ENCODE results near the gene KMT5B. TPM values are rescaled to one million over a fixed set of nuclear protein-coding genes. Genes with fewer than 3 reads are reported as not detected.
"Not testable (repeated sequence)": the region's sequence is repeated elsewhere in the genome, so short reads cannot be mapped to it uniquely, and the experiment has no call there.

KMT5B gene
- total RNA-seq, 2 donors from 2014 or later = 20.2 to 20.5 TPM

- no peak for TF ChIP-seq CTCF (IDR thresholded peaks at IDR 0.05)
Observed at GRCh38 chr11:68254421-68254820, 41.3 kb upstream of the KMT5B start.

GRCh38 chr11:68251765-68252164 is 38.7 kb upstream of the KMT5B start:
- peaks cover 0 to 3% of the 10 kb centered on the region in 2 donors for H3K4me1 ChIP-seq
- no peak overlapping the region for H3K4me3 ChIP-seq
- DNase-seq (ENCODE audit: low spot score) = no peak
- H3K36me3 ChIP-seq = no peaks in the 10 kb centered on the region
- no peaks in the 10 kb centered on the region for H3K9me3 ChIP-seq
- no peak overlapping the region for H3K27ac ChIP-seq
- TF ChIP-seq CTCF (IDR thresholded peaks at IDR 0.05) = no peak
- H3K27me3 ChIP-seq = no peaks in the 10 kb centered on the region

More at GRCh38 chr11:68254421-68254820, 41.3 kb upstream of the KMT5B start:
- no peaks in the 10 kb centered on the region for H3K36me3 ChIP-seq
- H3K27ac ChIP-seq = no peak overlapping the region
- H3K4me3 ChIP-seq = no peak overlapping the region
- H3K9me3 ChIP-seq = no peaks in the 10 kb centered on the region
- no peaks in the 10 kb centered on the region for H3K27me3 ChIP-seq
- H3K4me1 ChIP-seq = peaks cover 0 to 13% of the 10 kb centered on the region in 2 donors
- DNase-seq (ENCODE audit: low spot score) = no peak

GRCh38 chr11:68244912-68245311 is 31.8 kb upstream of the KMT5B start:
- H3K27ac ChIP-seq; H3K27me3 ChIP-seq; H3K4me1 ChIP-seq; H3K4me3 ChIP-seq; H3K36me3 ChIP-seq; H3K9me3 ChIP-seq; DNase-seq (ENCODE audit: low spot score): not testable (repeated sequence)

- not testable (repeated sequence) for H3K4me3 ChIP-seq; DNase-seq (ENCODE audit: low spot score)
Observed at GRCh38 chr11:68243847-68244246, 30.8 kb upstream of the KMT5B start.

GRCh38 chr11:68242616-68243015 is 29.5 kb upstream of the KMT5B start:
- Histone ChIP-seq H3K27ac (no peak overlapping the region), H3K9me3 (peaks cover 0 to 8% of the 10 kb centered on the region in 2 donors), H3K36me3 (no peaks in the 10 kb centered on the region), H3K27me3 (no peaks in the 10 kb centered on the region), H3K4me1 (no peaks in the 10 kb centered on the region), H3K4me3 (no peak overlapping the region)
- no peak for DNase-seq (ENCODE audit: low spot score)
- TF ChIP-seq CTCF (IDR thresholded peaks at IDR 0.05) = no peak

More at GRCh38 chr11:68243847-68244246, 30.8 kb upstream of the KMT5B start:
- not testable (repeated sequence) for H3K27ac ChIP-seq, H3K4me1 ChIP-seq, H3K27me3 ChIP-seq, H3K36me3 ChIP-seq, H3K9me3 ChIP-seq

- no peak for TF ChIP-seq CTCF (IDR thresholded peaks at IDR 0.05)
- H3K9me3 ChIP-seq = no peaks in the 10 kb centered on the region
- H3K4me3 ChIP-seq = no peak overlapping the region
- H3K27ac ChIP-seq = no peak overlapping the region
- H3K4me1 ChIP-seq = no peaks in the 10 kb centered on the region
- DNase-seq (ENCODE audit: low spot score) = no peak
- no peaks in the 10 kb centered on the region for H3K27me3 ChIP-seq
- no peaks in the 10 kb centered on the region for H3K36me3 ChIP-seq
Observed at GRCh38 chr11:68231621-68232020, 18.5 kb upstream of the KMT5B start.

GRCh38 chr11:68229601-68230000 is 16.5 kb upstream of the KMT5B start:
- Histone ChIP-seq H3K9me3 (no peaks in the 10 kb centered on the region), H3K4me3 (no peak overlapping the region), H3K27ac (no peak overlapping the region), H3K27me3 (no peaks in the 10 kb centered on the region), H3K36me3 (no peaks in the 10 kb centered on the region), H3K4me1 (no peaks in the 10 kb centered on the region)
- no peak for DNase-seq (ENCODE audit: low spot score)
- TF ChIP-seq CTCF (IDR thresholded peaks at IDR 0.05) = no peak
